Endothelial cell (in vitro differentiated cells): Measurements from ENCODE around the gene NSD2. TPM values are rescaled to one million over a fixed set of nuclear protein-coding genes. Genes with fewer than 3 reads are reported as not detected.

ENCODE experiments used
- DNase-seq: peaks from one replicate; pipeline ENCODE4 v3.0.0; 2021; ENCODE audit warnings: low spot score
- H3K27ac Mint-ChIP-seq: one replicate; pipeline ENCODE4 v1.8.0; 2021; ENCODE audit warnings: mixed read lengths, inconsistent platforms; ENCODE audit not compliant: unreplicated experiment
- H3K27me3 Mint-ChIP-seq: one replicate; pipeline ENCODE4 v1.8.0; 2021; ENCODE audit warnings: mild to moderate bottlenecking, moderate library complexity, mixed read lengths, inconsistent platforms; ENCODE audit not compliant: unreplicated experiment
- H3K36me3 Mint-ChIP-seq: one replicate; pipeline ENCODE4 v1.8.0; 2021; ENCODE audit warnings: mild to moderate bottlenecking, low read depth, mixed read lengths, inconsistent platforms; ENCODE audit not compliant: unreplicated experiment
- H3K4me1 Mint-ChIP-seq: one replicate; pipeline ENCODE4 v1.8.0; 2021; ENCODE audit warnings: mild to moderate bottlenecking, mixed read lengths, inconsistent platforms; ENCODE audit not compliant: unreplicated experiment
- H3K4me3 Mint-ChIP-seq: one replicate; pipeline ENCODE4 v1.8.0; 2021; ENCODE audit warnings: mild to moderate bottlenecking, mixed read lengths, inconsistent platforms; ENCODE audit not compliant: unreplicated experiment
- H3K9me3 Mint-ChIP-seq: one replicate; pipeline ENCODE4 v1.8.0; 2021; ENCODE audit warnings: mixed read lengths, inconsistent platforms; ENCODE audit not compliant: unreplicated experiment
- CTCF ChIP-seq: fragments of 200-600 bp; sonication (generic); IDR thresholded peaks from one replicate; pipeline ENCODE4 v1.5.0; 2021; ENCODE audit warnings: antibody characterized with exemption; ENCODE audit not compliant: unreplicated experiment
- total RNA-seq: library from RNA; stranded (reverse); fragmentation: NEBNext Ultra II Directional; extraction: Animal tissue kit (Norgen Biotek cat#: 25700); gene quantifications from one replicate; pipeline ENCODE4 v1.2.1, GENCODE V29; 2021; ENCODE audit not compliant: unreplicated experiment

Gene NSD2
- total RNA-seq, 1 donor from 2014 or later: 93.5 TPM

GRCh38 chr4:1988327-1988724 lies 117.1 kb downstream of the NSD2 start:
- Mint-ChIP-seq H3K9me3 (no peaks in the 10 kb centered on the region), H3K4me3 (no peak overlapping the region), H3K27ac (no peak overlapping the region), H3K27me3 (peaks cover 3% of the 10 kb centered on the region), H3K36me3 (peaks cover 8% of the 10 kb centered on the region), H3K4me1 (no peaks in the 10 kb centered on the region)
- no peak for DNase-seq
- no peak for TF ChIP-seq CTCF

GRCh38 chr4:1989533-1990347 lies 118.5 kb downstream of the NSD2 start:
- Mint-ChIP-seq H3K4me3 (no peak overlapping the region), H3K36me3 (peaks cover 8% of the 10 kb centered on the region), H3K27me3 (peaks cover 2% of the 10 kb centered on the region), H3K9me3 (no peaks in the 10 kb centered on the region), H3K27ac (no peak overlapping the region), H3K4me1 (no peaks in the 10 kb centered on the region)
- no peak for TF ChIP-seq CTCF
- no peak for DNase-seq

- DNase-seq: no peak
- Mint-ChIP-seq H3K4me3 (no peak overlapping the region), H3K9me3 (no peaks in the 10 kb centered on the region), H3K4me1 (no peaks in the 10 kb centered on the region), H3K27ac (no peak overlapping the region), H3K27me3 (peaks cover 4% of the 10 kb centered on the region), H3K36me3 (peaks cover 8% of the 10 kb centered on the region)
- no peak for TF ChIP-seq CTCF
Observed at GRCh38 chr4:1990348-1990645, 119.1 kb downstream of the NSD2 start.

GRCh38 chr4:1990676-1991075 lies 119.5 kb downstream of the NSD2 start:
- DNase-seq: no peak
- Mint-ChIP-seq H3K9me3 (no peaks in the 10 kb centered on the region), H3K27me3 (peaks cover 4% of the 10 kb centered on the region), H3K27ac (no peak overlapping the region), H3K4me3 (no peak overlapping the region), H3K4me1 (no peaks in the 10 kb centered on the region), H3K36me3 (peaks cover 10% of the 10 kb centered on the region)
- no peak for TF ChIP-seq CTCF

- Mint-ChIP-seq H3K27me3 (peaks cover 4% of the 10 kb centered on the region), H3K9me3 (no peaks in the 10 kb centered on the region), H3K36me3 (peaks cover 14% of the 10 kb centered on the region), H3K27ac (no peak overlapping the region), H3K4me1 (no peaks in the 10 kb centered on the region), H3K4me3 (no peak overlapping the region)
- no peak for DNase-seq
- TF ChIP-seq CTCF: no peak
Observed at GRCh38 chr4:1991087-1991486, 119.9 kb downstream of the NSD2 start.
